CD4-positive, alpha-beta T cell treated with Interleukin-15 for 4 hours (primary cell): Measurements from ENCODE around the gene HS3ST5.
"Not testable (repeated sequence)": the region's sequence is repeated elsewhere in the genome, so short reads cannot be mapped to it uniquely, and the experiment has no call there.

ENCODE experiments used
- DNase-seq: peaks from one replicate; pipeline ENCODE4 v3.0.0-alpha.2; 2020; ENCODE audit warnings: low spot score

The HS3ST5 gene

DNA sequence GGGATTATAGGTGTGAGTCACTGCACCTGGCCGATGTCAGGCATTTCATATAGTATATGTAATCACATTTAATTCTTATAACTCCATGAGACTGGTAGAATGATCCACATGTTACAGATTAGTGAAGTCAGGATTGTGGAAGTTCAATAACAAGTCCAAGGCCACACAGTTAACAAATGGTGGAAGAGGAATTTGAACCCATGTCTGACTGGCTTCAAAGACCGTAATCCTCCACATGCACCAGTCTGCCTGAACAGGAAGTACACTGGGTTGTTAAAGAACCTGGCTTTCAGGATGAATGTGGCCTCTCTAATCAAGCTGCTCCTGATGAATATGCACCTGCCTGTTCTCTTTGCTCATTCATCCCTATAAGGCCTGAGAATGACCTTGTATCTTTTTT lies 249.9 kb downstream of the HS3ST5 start:
- no peak for DNase-seq

- DNase-seq: no peak
Measured at GRCh38 chr6:114090626-114091025, 252.2 kb downstream of the HS3ST5 start.

DNA sequence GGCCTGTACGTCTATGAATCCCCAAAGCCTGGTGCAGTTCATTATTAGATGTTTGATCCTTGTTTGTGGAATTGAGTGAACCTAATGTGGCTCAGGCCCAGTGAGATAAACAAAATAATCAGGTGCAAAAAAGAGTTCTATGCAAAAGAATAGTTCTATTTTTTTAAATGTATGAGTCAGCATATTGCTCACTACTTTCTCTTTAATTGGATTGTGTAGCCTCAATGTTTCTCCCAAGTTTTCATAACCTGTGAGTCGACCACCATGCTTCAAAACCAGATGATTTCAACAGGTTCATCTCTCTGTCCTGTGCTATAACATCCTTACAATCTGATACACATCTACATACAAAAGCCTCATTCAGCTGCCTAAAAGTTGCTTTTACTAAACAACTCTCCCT lies 255.3 kb downstream of the HS3ST5 start:
- no peak for DNase-seq

- DNase-seq: no peak
Measured at GRCh38 chr6:114085211-114085610, 257.6 kb downstream of the HS3ST5 start.

DNA sequence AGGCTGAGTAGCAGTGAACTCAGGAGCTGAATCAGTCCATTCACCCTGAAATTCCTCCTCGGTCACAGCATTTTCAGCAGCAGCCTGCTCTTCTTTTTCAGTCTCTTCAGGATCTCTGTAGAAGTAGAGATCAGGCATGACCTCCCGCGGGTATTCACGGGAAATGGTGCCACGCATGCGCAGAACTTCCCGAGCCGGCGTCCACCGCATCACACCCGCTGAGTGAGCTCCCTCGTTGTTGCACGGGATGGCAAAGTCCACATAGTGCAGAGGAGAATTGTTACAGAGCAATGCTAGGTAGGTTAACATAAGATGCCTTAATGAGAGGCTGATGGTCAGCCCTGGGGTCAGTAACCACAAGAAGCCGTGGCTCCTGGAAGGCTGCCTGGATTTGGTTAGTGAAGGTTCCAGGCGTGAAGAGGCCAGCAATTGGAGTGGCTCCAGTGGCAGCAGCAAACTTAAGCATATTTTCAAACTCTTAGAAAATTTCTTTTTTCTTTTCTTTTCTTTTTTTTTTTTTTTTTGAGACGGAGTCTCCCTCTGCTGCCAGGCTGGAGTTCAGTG lies 258.4 kb downstream of the HS3ST5 start:
- DNase-seq: no peak

DNA sequence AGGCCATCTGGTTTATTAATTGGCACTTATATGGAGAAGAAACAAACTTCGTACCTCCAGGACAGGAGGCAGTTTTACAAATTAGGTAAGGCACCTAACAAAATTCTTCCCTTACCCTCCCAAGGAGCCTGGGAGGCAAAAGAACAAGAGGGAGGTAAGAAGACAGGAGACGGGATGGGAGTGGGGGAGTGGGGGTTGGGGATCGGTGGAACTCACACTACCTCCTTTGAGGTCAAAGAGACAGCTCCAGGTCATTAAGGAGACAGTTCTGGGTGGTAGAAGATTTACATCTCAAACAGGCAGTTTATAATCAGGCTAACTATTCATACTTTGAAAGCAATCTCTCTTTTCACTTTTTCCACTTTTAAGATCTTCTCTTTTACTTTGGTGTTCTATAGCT lies 259.6 kb downstream of the HS3ST5 start:
- DNase-seq: no peak

DNA sequence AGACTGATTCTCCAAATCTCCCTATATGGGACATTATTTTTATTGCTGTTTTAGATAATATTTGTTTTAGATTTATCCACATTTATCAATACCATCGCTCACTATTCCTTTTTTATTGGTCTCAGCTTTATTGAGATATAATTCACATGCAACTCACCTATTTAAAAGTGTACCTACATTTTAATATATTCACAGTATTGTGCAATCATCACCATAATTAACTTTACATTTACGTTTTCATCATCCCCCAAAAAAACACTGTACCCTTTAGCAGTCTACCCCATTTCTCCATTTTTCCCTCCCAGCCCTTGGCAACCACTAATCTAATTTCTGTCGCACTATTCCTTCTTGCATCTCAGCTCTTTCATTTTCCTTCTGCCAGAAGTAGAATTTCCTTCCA lies 261.1 kb downstream of the HS3ST5 start:
- DNase-seq: no peak

DNA sequence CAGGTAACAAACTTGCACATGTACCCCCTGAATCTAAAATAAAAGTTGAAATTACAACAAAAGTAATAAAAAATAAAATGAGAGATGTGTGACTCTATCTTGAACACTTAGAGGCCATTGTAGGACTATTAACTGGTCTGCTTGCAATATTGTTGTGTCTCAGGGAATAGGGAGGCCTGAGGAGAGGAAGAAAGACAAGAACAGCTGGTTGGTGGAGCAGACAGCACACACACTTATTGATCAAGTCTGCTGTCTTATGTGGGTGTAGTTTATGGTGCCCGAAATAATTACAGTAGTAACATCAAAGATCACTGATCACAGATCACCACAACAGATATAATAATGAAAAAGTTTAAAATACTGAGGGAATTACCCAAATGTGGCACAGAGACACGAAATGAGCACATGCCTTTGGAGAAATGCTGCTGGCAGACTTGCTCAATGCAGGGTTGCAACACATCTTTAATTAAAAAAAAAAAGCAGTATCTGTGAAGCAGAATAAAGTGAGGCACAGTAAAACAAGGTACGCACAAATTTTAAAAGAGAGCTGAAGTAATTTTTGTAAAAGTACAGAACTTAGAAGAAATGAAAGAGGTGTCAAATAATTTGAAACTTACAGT lies 261.8 kb downstream of the HS3ST5 start:
- no peak for DNase-seq

DNA sequence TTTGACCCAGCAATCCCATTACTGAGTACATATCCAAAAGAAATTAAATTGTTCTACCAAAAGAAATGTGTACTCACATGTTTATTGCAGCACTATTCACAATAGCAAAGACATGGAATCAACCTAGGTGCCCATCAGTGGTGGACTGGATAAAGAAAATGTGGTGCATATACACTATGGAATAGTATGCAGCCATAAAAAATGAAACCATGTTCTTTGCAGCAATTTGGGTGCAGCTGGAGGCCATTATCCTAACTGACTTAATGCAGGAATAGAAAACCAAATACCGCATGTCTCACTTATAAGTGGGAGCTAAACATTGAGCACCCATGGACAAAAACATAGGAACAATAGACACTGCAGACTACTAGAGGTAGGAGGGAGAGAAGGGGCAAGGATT lies 262.4 kb downstream of the HS3ST5 start:
- not testable (repeated sequence) for DNase-seq

DNA sequence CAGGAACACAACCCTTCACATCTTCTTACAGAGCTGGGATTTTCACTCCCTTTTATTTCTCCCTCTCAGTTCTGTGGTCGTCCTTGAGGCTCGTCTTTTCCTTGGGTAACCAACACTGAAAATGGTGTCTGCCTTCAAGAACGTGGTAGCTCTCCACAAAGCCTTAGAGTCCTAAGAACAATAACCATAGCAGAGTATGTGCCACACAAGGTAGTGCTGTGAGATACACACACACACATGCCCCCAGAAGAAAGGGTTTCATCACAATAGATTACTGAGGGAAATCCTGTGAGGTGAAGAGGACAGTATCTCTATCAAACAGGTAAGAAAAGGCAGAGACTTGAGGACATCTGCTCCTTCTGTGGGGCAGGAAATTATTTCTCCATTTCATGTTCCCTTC lies 267.0 kb downstream of the HS3ST5 start:
- no peak for DNase-seq

- no peak for DNase-seq
Measured at GRCh38 chr6:114075300-114075699, 267.5 kb downstream of the HS3ST5 start.

GRCh38 chr6:114068771-114069170 lies 274.1 kb downstream of the HS3ST5 start:
- no peak for DNase-seq

GRCh38 chr6:114068116-114068515 lies 274.7 kb downstream of the HS3ST5 start:
- no peak for DNase-seq

DNA sequence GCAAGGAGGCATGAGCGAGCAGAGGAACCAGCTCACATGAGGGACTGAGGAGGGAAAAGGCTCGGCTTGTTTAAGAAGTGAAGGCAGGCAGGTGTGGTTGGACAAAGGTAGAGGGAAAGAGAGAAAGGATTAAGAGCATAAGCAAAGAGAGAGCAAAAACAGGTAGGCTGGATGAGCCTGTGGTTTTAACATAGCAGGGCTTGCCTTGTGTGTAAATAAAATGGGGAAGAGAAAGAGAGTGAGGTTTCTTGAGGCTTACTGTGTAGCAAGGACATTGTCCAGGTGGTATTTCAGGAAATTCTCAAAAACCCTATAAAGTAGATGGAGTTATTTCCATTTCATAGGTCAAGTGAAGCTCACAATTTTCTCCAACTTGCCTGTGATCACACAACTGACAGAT lies 278.0 kb downstream of the HS3ST5 start:
- no peak for DNase-seq

GRCh38 chr6:114063956-114064355 lies 278.9 kb downstream of the HS3ST5 start:
- DNase-seq: no peak

GRCh38 chr6:114062199-114062598 lies 280.6 kb downstream of the HS3ST5 start:
- DNase-seq: no peak

- DNase-seq: no peak
Measured at GRCh38 chr6:114061741-114062140, 281.1 kb downstream of the HS3ST5 start.

DNA sequence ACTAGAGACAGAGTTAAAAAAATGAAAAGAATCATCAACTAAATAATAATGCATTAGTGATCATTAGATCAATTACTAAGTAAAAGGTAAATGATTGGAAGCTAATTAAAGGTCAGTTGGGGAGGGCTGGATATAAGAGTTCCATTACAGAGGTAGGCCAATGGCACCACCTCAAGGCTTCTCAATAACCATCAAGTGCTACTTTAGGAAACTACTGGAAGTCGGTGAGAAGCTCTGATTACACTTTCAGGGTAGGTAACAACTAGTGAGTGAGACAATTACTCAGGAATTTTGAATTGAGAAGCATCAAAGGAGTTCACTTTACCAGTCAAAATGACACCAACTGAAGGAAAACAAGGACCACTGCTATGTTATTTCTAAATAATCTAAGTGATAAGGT lies 281.7 kb downstream of the HS3ST5 start:
- no peak for DNase-seq

- no peak for DNase-seq
Measured at GRCh38 chr6:114058435-114058834, 284.4 kb downstream of the HS3ST5 start.

- DNase-seq: no peak
Measured at GRCh38 chr6:114055763-114056162, 287.1 kb downstream of the HS3ST5 start.

- DNase-seq: no peak
Measured at GRCh38 chr6:114055349-114055748, 287.5 kb downstream of the HS3ST5 start.

DNA sequence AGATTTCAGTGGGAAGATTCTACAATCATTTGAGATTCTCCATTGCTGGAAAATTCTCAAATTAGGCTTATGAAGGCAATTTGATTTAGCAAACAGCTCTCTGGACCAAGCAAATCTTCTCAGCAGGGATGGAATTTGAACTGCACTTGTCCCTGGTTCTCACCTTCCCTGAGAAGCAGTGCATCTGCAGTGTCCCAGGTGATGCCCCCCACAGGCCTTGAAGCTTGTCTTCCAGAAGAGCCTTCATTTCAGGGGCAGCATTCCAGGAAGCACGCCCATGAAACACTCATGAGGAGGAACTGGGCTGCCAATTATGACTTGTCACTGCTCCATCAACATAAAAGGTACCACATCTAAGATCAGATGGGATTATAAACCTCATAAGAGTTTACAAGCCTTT lies 289.0 kb downstream of the HS3ST5 start:
- DNase-seq: no peak

GRCh38 chr6:114052141-114052540 lies 290.7 kb downstream of the HS3ST5 start:
- DNase-seq: no peak

DNA sequence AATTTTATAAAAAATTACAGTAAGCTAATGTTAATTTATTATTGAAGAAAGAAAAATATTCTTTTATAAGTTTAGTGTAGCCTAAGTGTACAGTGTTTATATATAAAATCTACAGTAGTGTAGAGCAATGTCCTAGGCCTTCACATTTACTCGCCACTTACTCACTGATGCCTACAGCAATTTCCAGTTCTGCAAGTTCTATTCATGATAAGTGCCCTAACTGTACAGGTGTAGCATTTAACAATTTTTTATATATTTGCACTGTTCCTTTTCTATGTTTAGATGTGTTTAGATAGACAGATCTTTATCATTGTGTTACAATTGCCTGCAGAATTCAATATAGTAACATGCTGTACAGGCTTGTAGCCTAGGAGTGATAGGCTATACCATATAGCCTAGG lies 291.8 kb downstream of the HS3ST5 start:
- DNase-seq: no peak
